HL-60 (cell line): ENCODE results near the gene STXBP1.

Experiments
- DNase-seq, 2 experiments: peaks; one replicate each; pipeline ENCODE4 v3.0.0-alpha.2; 2010 to 2020; ENCODE audit warnings: low read depth in 1 of 2, low spot score in 1 of 2
- H3K27ac ChIP-seq: fragments of 250-450 bp; sonication (Bioruptor Pico); replicated peaks from 2 replicates; pipeline ENCODE4 v1.5.1; 2020; ENCODE audit warnings: mild to moderate bottlenecking, moderate library complexity
- H3K27me3 ChIP-seq: fragments of 250-450 bp; sonication (Bioruptor Pico); 2 replicates; pipeline ENCODE4 v1.5.1; 2021; ENCODE audit warnings: mild to moderate bottlenecking, moderate library complexity; ENCODE audit not compliant: insufficient read depth, poor library complexity, severe bottlenecking
- H3K4me3 ChIP-seq: replicated peaks from 2 replicates; pipeline ENCODE4 v1.5.1; 2011; ENCODE audit warnings: mild to moderate bottlenecking, control low read depth, low read length; ENCODE audit not compliant: insufficient read depth
- CTCF ChIP-seq: IDR thresholded peaks from one replicate; pipeline ENCODE4 v1.5.1; 2011; ENCODE audit warnings: low read length, control low read depth, inconsistent platforms; ENCODE audit not compliant: insufficient read depth
- GABPA ChIP-seq: IDR thresholded peaks from 2 replicates; pipeline ENCODE4 v1.6.1; 2012; ENCODE audit warnings: low read depth
- POLR2AphosphoS5 ChIP-seq: IDR thresholded peaks from 2 replicates; pipeline ENCODE4 v1.6.1; 2012; ENCODE audit warnings: low read depth
- SPI1 ChIP-seq: IDR thresholded peaks from 2 replicates; pipeline ENCODE4 v1.6.1; 2012; ENCODE audit warnings: low read depth, mild to moderate bottlenecking, borderline replicate concordance
- TF ChIP-seq, protein P1 (sequence below): IDR thresholded peaks from 2 replicates; pipeline ENCODE4 v1.6.1; 2012; ENCODE audit warnings: low read depth; ENCODE audit not compliant: insufficient replicate concordance

The STXBP1 gene

DNA sequence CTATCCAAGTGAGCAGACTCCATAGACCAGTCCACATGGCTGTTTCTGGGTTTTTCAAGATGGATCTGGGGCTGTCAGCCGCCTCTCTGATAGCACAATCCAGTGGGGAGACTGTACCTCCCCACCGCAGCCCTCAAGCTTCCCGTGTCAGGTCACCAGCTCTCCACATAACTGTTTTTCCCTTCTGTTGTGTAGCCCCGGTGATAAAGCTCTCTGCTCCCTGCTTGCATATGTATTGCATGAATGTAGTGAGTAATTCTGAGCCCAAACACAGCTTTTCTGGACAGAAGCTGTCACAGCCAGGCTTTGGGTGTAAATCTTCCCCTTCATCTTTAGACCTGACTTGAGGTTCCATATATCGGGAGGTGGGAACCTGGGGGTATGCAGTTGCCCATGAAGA, 71.6 kb downstream of the STXBP1 start:
- no peaks in the 10 kb centered on the region for H3K27me3 ChIP-seq
- H3K4me3 ChIP-seq: no peak overlapping the region
- no peak overlapping the region for H3K27ac ChIP-seq
- no peak for TF ChIP-seq CTCF
- no peak for TF ChIP-seq SPI1
- TF ChIP-seq GABPA: no peak
- TF ChIP-seq, protein P1, sequence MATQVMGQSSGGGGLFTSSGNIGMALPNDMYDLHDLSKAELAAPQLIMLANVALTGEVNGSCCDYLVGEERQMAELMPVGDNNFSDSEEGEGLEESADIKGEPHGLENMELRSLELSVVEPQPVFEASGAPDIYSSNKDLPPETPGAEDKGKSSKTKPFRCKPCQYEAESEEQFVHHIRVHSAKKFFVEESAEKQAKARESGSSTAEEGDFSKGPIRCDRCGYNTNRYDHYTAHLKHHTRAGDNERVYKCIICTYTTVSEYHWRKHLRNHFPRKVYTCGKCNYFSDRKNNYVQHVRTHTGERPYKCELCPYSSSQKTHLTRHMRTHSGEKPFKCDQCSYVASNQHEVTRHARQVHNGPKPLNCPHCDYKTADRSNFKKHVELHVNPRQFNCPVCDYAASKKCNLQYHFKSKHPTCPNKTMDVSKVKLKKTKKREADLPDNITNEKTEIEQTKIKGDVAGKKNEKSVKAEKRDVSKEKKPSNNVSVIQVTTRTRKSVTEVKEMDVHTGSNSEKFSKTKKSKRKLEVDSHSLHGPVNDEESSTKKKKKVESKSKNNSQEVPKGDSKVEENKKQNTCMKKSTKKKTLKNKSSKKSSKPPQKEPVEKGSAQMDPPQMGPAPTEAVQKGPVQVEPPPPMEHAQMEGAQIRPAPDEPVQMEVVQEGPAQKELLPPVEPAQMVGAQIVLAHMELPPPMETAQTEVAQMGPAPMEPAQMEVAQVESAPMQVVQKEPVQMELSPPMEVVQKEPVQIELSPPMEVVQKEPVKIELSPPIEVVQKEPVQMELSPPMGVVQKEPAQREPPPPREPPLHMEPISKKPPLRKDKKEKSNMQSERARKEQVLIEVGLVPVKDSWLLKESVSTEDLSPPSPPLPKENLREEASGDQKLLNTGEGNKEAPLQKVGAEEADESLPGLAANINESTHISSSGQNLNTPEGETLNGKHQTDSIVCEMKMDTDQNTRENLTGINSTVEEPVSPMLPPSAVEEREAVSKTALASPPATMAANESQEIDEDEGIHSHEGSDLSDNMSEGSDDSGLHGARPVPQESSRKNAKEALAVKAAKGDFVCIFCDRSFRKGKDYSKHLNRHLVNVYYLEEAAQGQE: no peak
- TF ChIP-seq POLR2AphosphoS5: no peak
- DNase-seq: no peak

DNA sequence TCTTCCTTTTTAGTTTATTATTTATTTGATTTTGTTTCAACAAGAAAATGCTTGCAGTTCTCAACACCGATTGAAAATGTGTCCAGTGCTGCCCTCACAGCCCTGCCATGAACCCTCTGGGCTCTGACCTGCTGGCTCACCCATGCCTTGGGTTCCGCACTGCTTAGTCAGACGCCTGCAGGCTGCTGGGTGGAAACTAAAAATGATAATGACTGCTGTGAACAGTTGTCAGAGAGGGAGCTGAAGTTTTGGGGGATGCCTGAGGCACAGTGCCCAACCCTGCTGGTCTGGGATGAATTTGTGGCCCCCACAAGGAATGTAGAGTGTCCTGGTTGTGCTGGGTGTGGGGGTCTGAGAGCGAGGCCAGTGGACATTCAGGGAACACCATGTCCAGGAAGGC, 72.5 kb downstream of the STXBP1 start:
- no peak for TF ChIP-seq SPI1
- TF ChIP-seq, protein P1: no peak
- Histone ChIP-seq H3K27ac (no peak overlapping the region), H3K4me3 (no peak overlapping the region), H3K27me3 (no peaks in the 10 kb centered on the region)
- no peak for DNase-seq

GRCh38 chr9:127686461-127687393, 74.7 kb downstream of the STXBP1 start:
- TF ChIP-seq CTCF (no peak), GABPA (no peak), POLR2AphosphoS5 (no peak), SPI1 (no peak)
- TF ChIP-seq, protein P1: no peak
- Histone ChIP-seq H3K27ac (no peak overlapping the region), H3K4me3 (no peak overlapping the region), H3K27me3 (no peaks in the 10 kb centered on the region)
- no peak for DNase-seq
